VCaP (cell line): ENCODE results near the gene ANO10.

Source experiments
- H3K27ac ChIP-seq: fragments of 450-650 bp; 2 replicates; pipeline ENCODE4 v1.5.1; 2017
- TF ChIP-seq, protein P1 (sequence below): fragments of 450-650 bp; conservative IDR thresholded peaks from 2 replicates; pipeline ENCODE4 v1.5.1; 2017; ENCODE audit warnings: mild to moderate bottlenecking, moderate library complexity

ANO10 gene

GRCh38 chr3:43413676-43414368 lies 208.0 kb downstream of the ANO10 start:
- TF ChIP-seq, protein P1, sequence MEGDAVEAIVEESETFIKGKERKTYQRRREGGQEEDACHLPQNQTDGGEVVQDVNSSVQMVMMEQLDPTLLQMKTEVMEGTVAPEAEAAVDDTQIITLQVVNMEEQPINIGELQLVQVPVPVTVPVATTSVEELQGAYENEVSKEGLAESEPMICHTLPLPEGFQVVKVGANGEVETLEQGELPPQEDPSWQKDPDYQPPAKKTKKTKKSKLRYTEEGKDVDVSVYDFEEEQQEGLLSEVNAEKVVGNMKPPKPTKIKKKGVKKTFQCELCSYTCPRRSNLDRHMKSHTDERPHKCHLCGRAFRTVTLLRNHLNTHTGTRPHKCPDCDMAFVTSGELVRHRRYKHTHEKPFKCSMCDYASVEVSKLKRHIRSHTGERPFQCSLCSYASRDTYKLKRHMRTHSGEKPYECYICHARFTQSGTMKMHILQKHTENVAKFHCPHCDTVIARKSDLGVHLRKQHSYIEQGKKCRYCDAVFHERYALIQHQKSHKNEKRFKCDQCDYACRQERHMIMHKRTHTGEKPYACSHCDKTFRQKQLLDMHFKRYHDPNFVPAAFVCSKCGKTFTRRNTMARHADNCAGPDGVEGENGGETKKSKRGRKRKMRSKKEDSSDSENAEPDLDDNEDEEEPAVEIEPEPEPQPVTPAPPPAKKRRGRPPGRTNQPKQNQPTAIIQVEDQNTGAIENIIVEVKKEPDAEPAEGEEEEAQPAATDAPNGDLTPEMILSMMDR: no peak
- peak overlapping the region; percentile 97 for H3K27ac ChIP-seq

DNA sequence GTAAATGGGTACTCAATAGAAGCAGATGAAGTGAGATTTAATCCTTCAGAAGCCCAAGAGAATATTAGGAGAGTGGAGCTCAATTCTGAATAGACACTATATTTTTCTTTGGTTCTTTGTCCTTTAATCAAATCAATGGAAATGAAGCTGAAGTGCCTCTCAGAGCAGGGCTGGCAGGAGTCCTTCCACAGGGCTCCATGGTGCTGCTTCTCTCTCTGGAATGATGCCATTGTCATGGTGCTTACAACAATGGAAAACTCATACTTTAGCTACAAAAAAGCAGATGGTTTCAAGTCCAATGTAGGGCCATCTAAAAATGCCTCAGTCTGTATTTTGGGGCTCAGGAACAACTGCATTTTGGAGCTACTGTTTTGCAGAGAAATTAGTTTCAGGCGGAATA lies 210.4 kb downstream of the ANO10 start:
- H3K27ac ChIP-seq: peak overlapping the region; percentile 97
- TF ChIP-seq, protein P1: no peak

DNA sequence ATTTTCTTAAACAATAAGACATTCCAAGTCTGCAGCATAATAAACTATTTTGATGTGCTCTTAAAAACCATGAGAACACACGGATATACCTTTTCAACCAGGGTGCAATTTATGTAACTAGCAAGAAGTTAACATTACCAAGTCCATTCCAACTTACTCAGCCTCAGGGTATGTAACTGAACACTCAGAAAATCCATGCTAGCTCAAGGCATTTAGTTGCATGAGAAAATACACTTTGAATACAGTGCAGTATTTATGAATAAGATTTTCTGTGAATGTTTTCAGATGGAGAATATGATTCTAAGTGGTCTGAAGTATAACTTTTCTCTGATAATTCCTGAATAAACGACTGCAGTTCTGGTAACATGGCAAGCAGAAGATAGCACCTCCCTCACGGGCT lies 211.2 kb downstream of the ANO10 start:
- H3K27ac ChIP-seq: peak overlapping the region; percentile 97

DNA sequence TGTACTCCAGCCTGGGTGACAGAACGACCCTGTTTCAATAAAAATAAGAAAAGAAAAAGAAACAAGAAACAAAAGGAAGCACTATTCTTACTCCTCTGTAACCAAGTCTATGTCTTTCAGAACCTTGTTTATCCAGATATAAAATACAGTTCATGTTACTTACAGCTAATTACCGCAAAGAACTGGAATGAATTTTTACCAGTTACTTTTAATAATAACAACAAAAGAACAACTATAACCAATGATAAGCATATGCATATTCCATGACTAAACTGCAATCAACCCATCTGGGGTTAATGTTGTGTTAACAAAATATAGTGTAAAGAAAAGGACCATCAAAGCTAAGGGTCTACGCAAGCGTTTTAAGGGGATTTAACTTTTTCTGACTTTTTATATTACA lies 212.3 kb downstream of the ANO10 start:
- peak overlapping the region; percentile 97 for H3K27ac ChIP-seq
- TF ChIP-seq, protein P1: no peak

More for the DNA sequence above, 211.2 kb downstream of the ANO10 start:
- TF ChIP-seq, protein P1: no peak

DNA sequence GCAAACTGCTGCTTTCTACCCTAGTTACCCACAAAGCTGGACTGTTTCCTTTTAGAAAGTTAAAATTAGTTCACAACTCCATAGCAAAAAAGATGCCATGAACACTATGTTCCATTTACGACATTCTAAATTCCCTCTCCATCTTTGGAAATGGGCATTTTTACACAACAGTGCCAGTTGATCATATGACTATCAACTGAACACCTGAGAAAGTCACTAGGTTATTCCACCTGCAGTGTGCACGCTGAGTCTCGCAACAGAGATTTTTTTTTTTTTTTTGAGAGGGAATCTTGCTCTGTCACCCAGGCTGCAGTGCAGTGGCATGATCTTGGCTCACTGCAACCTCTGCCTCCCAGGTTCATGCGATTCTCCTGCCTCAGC lies 215.2 kb downstream of the ANO10 start:
- H3K27ac ChIP-seq: no peak overlapping the region
- TF ChIP-seq, protein P1: no peak

DNA sequence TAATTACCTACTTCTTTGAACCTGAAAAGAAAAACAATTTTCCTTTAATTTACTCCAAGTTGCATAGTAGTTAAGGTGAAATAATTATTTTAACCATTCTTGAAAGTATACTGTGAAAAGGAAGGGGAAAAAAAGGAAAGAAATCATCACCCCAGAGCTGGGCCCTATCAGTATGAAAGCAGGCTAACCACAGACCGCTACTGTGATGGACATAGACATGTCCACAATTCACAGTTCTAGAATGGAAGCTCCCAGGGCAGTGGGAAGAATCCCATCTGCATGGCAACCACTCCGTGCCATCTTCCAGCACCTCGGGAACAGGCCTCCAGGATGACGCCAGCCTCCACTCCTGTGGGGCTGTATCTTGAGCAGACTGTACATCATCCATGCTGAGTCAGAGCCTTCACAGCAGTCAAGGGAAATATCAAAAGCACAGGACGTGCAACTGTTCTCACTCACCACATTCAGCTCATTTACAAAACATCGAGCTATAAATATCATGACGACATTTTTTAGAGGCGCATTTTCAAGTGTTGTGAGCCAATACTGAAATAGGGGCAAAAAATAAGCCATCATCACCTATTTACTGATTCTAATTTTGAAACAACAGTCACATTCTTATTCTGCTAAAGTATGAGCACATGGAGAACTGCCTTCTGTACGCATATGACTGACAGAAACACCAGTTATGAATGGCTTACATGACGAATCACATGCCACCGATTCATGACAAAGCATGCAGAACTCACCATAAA lies 215.7 kb downstream of the ANO10 start:
- H3K27ac ChIP-seq: no peak overlapping the region
- TF ChIP-seq, protein P1: no peak

GRCh38 chr3:43400781-43401730 lies 220.8 kb downstream of the ANO10 start:
- TF ChIP-seq, protein P1: no peak
- H3K27ac ChIP-seq: no peak overlapping the region
